Measurements from ENCODE around the gene SF3A1. TPM values are rescaled to one million over a fixed set of nuclear protein-coding genes. Genes with fewer than 3 reads are reported as not detected.

Gene SF3A1
- total and polyA plus RNA-seq, 4 donors: 19.6 to 41.6 (median 23.9) TPM

DNA sequence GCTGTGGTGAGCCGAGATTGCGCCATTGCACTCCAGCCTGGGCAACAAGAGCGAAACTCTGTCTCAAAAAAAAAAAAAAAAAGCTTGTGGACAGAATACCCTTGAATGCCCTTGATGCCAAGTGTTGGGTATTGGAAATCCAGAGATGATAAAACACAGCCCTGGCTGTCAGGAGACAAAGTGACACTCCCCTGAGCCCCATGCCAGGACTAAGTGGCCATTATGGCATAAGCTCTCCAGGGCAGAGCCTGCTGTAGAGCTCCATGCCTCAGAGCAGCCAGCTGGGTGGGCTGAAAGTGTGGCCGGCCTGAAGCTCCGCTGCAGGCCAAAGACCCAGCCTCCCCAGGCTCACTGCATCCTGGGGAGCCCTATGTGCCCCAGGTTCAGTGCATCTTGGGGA is 25.6 kb upstream of the SF3A1 start:
- Histone ChIP-seq H3K9me3 (ENCODE audit: control insufficient read depth in 4 of 4, low read length in 3 of 4) (no peaks in the 10 kb centered on the region), H3K36me3 (ENCODE audit: control insufficient read depth in 4 of 4, insufficient read depth in 3 of 4, low read depth in 1 of 4, low read length in 3 of 4) (peaks cover 0 to 25% (median 6%) of the 10 kb centered on the region in 4 donors), H3K9ac (ENCODE audit: low read depth in 1 of 2, low read length in 2 of 2) (no peak overlapping the region), H3K4me1 (ENCODE audit: control insufficient read depth in 4 of 4, insufficient read depth in 4 of 4, low read length in 3 of 4) (peaks cover 3 to 11% (median 7%) of the 10 kb centered on the region in 4 donors), H3K27ac (ENCODE audit: low read depth in 1 of 2, low read length in 2 of 2) (no peak overlapping the region), H3K4me3 (ENCODE audit: low read depth in 1 of 3, low read length in 3 of 3) (no peak overlapping the region), H3K27me3 (ENCODE audit: control insufficient read depth in 4 of 4, insufficient read depth in 4 of 4, low read length in 3 of 4) (no peaks in the 10 kb centered on the region)
- 98% methylated on average over 5 of the region's 5 CpGs for WGBS
- DNase-seq (ENCODE audit: low spot score): no peak
- TF ChIP-seq CTCF (IDR thresholded peaks at IDR 0.05; ENCODE audit: low read depth, low read length, missing input control): no peak
- TF ChIP-seq ATF3 (IDR thresholded peaks at IDR 0.05): no peak
- TF ChIP-seq FOXA1 (IDR thresholded peaks at IDR 0.05): no peak
- TF ChIP-seq HNF4A (conservative IDR thresholded peaks at IDR 0.05): no peak
- TF ChIP-seq YY1 (IDR thresholded peaks at IDR 0.05): no peak
- no peak for TF ChIP-seq TAF1 (conservative IDR thresholded peaks at IDR 0.05)
- TF ChIP-seq JUND (IDR thresholded peaks at IDR 0.05): no peak
- TF ChIP-seq REST (IDR thresholded peaks at IDR 0.05): no peak
- TF ChIP-seq, protein P1, sequence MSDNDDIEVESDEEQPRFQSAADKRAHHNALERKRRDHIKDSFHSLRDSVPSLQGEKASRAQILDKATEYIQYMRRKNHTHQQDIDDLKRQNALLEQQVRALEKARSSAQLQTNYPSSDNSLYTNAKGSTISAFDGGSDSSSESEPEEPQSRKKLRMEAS (IDR thresholded peaks at IDR 0.05): no peak

DNA sequence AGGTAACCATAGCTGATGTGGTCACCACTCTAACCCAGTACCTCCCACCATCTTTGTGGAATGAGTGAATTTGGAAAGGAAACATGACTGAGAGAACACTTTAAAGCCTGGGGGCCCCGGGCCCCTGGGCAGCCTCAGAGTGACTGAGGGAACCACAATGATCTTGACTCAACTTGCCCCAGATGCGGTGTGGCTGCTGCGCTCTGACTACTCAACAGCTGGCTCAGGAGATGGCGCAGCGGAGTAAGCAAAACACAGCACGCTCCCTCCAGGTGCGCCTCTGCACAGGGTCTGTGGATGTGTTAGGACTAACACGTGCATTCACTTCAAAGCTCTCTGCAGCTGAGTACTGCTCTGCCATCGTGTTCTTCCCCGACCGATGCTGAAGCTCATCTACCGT is 24.6 kb upstream of the SF3A1 start:
- H3K36me3 ChIP-seq (ENCODE audit: control insufficient read depth in 4 of 4, insufficient read depth in 3 of 4, low read depth in 1 of 4, low read length in 3 of 4): peaks cover 0 to 28% (median 6%) of the 10 kb centered on the region in 4 donors
- whole genome bisulfite sequencing: 97% methylated on average over 12 of the region's 12 CpGs
- no peak for TF ChIP-seq SP1 (IDR thresholded peaks at IDR 0.05)
- no peak for TF ChIP-seq GABPA (IDR thresholded peaks at IDR 0.05 in 1 of 2, conservative IDR thresholded peaks at IDR 0.05 in 1 of 2)
- TF ChIP-seq EGR1 (IDR thresholded peaks at IDR 0.05; ENCODE audit: low read depth in 2 of 2): no peak
- no peak for TF ChIP-seq CTCF (IDR thresholded peaks at IDR 0.05; ENCODE audit: low read depth, low read length, missing input control)
- no peak for TF ChIP-seq FOXA2 (IDR thresholded peaks at IDR 0.05)
- TF ChIP-seq JUND (IDR thresholded peaks at IDR 0.05): no peak
- TF ChIP-seq HNF4G (IDR thresholded peaks at IDR 0.05): no peak
- TF ChIP-seq RAD21 (IDR thresholded peaks at IDR 0.05): no peak
- no peak for TF ChIP-seq TAF1 (conservative IDR thresholded peaks at IDR 0.05)
- TF ChIP-seq NR2F2 (IDR thresholded peaks at IDR 0.05): no peak
- no peak for TF ChIP-seq HNF4A (conservative IDR thresholded peaks at IDR 0.05)
- TF ChIP-seq ZBTB33 (IDR thresholded peaks at IDR 0.05): no peak
- no peak for TF ChIP-seq YY1 (IDR thresholded peaks at IDR 0.05)
- no peak for TF ChIP-seq REST (IDR thresholded peaks at IDR 0.05)
- TF ChIP-seq, protein P1 (IDR thresholded peaks at IDR 0.05): no peak
- TF ChIP-seq FOXA1 (IDR thresholded peaks at IDR 0.05): no peak

More for the DNA sequence above, 24.6 kb upstream of the SF3A1 start:
- peaks cover 0 to 4% (median 2%) of the 10 kb centered on the region in 4 donors for H3K4me1 ChIP-seq (ENCODE audit: control insufficient read depth in 4 of 4, insufficient read depth in 4 of 4, low read length in 3 of 4)
- no peaks in the 10 kb centered on the region for H3K27me3 ChIP-seq (ENCODE audit: control insufficient read depth in 4 of 4, insufficient read depth in 4 of 4, low read length in 3 of 4)
- H3K4me3 ChIP-seq (ENCODE audit: low read depth in 1 of 3, low read length in 3 of 3): no peak overlapping the region
- DNase-seq (ENCODE audit: low spot score): no peak
- H3K9ac ChIP-seq (ENCODE audit: low read depth in 1 of 2, low read length in 2 of 2): no peak overlapping the region
- H3K27ac ChIP-seq (ENCODE audit: low read depth in 1 of 2, low read length in 2 of 2): no peak overlapping the region
- no peaks in the 10 kb centered on the region for H3K9me3 ChIP-seq (ENCODE audit: control insufficient read depth in 4 of 4, low read length in 3 of 4)

All from liver (tissue), 9 donors.